HEK293 (cell line): ENCODE data around the gene PPP4C.
"Not testable (repeated sequence)": the region's sequence is repeated elsewhere in the genome, so short reads cannot be mapped to it uniquely, and the experiment has no call there.

Experiments
- CTCF ChIA-PET: fragments of 350-600 bp; formaldehyde crosslinking; extraction: SDS; loops from one replicate; lab custom pipeline; 2021; ENCODE audit warnings: antibody characterized with exemption; lab: Yijun Ruan, JAX
- POLR2A ChIA-PET: fragments of 300-600 bp; formaldehyde crosslinking; extraction: SDS; loops from one replicate; lab custom pipeline; 2020; ENCODE audit warnings: antibody characterized with exemption, inconsistent platforms; lab: Yijun Ruan, JAX
- H3K27ac ChIP-seq: fragments of 200-500 bp; sonication (Bioruptor generic); 2 replicates; pipeline ENCODE4 v1.5.1; 2014; ENCODE audit warnings: low read depth, low read length, control low read depth, inconsistent platforms; ENCODE audit errors: extremely low read depth
- H3K36me3 ChIP-seq, 2 experiments: fragments of 200-500 bp in 1 of 2; sonication (Bioruptor generic) in 1 of 2; 1 replicate in 1 of 2; 2 replicates in 1 of 2; pipeline ENCODE4 v1.5.1; 2014 to 2017; ENCODE audit warnings: inconsistent platforms in 2 of 2, low read length in 2 of 2; ENCODE audit not compliant: control insufficient read depth in 2 of 2, insufficient read depth in 1 of 2
- H3K4me1 ChIP-seq: fragments of 200-500 bp; sonication (Bioruptor generic); 2 replicates; pipeline ENCODE4 v1.5.1; 2014; ENCODE audit warnings: mild to moderate bottlenecking, low read length, inconsistent platforms; ENCODE audit not compliant: control insufficient read depth, insufficient read depth
- H3K4me3 ChIP-seq: 2 replicates; pipeline ENCODE4 v1.5.1; 2011; ENCODE audit warnings: low read depth, mild to moderate bottlenecking, control low read depth, low read length, moderate library complexity
- H3K9me3 ChIP-seq: fragments of 200-500 bp; sonication (Bioruptor generic); 2 replicates; pipeline ENCODE4 v1.5.1; 2014; ENCODE audit warnings: low read depth, low read length, inconsistent platforms; ENCODE audit not compliant: control insufficient read depth, insufficient read depth
- BCL11B ChIP-seq: fragments of 450-650 bp; formaldehyde crosslinking; IDR thresholded peaks from 2 replicates; pipeline ENCODE4 v1.5.1; 2016; ENCODE audit warnings: low read depth, missing biosample characterization, missing genetic modification characterization
- GLIS1 ChIP-seq: fragments of 450-650 bp; formaldehyde crosslinking; IDR thresholded peaks from 2 replicates; pipeline ENCODE4 v1.5.1; 2016; ENCODE audit warnings: missing biosample characterization, missing genetic modification characterization
- KLF1 ChIP-seq: fragments of 450-650 bp; formaldehyde crosslinking; IDR thresholded peaks from 2 replicates; pipeline ENCODE4 v1.5.1; 2016; ENCODE audit warnings: missing biosample characterization, missing genetic modification characterization
- PRDM10 ChIP-seq: fragments of 450-650 bp; formaldehyde crosslinking; IDR thresholded peaks from 2 replicates; pipeline ENCODE4 v1.5.1; 2016; ENCODE audit warnings: missing biosample characterization, missing genetic modification characterization
- ZNF121 ChIP-seq: fragments of 450-650 bp; formaldehyde crosslinking; IDR thresholded peaks from 2 replicates; pipeline ENCODE4 v1.5.1; 2016; ENCODE audit warnings: missing biosample characterization, missing genetic modification characterization
- ZNF132 ChIP-seq: fragments of 450-650 bp; formaldehyde crosslinking; IDR thresholded peaks from 2 replicates; pipeline ENCODE4 v1.5.1; 2017; ENCODE audit warnings: missing biosample characterization, missing genetic modification characterization, borderline replicate concordance
- ZNF2 ChIP-seq: fragments of 450-650 bp; formaldehyde crosslinking; IDR thresholded peaks from 2 replicates; pipeline ENCODE4 v1.5.1; 2016; ENCODE audit warnings: missing biosample characterization, missing genetic modification characterization
- ZNF280C ChIP-seq: fragments of 450-650 bp; formaldehyde crosslinking; IDR thresholded peaks from 2 replicates; pipeline ENCODE4 v1.5.1; 2016; ENCODE audit warnings: missing biosample characterization, missing genetic modification characterization
- ZNF280D ChIP-seq: fragments of 450-650 bp; formaldehyde crosslinking; IDR thresholded peaks from 2 replicates; pipeline ENCODE4 v1.5.1; 2016; ENCODE audit warnings: missing biosample characterization, missing genetic modification characterization
- ZNF366 ChIP-seq: fragments of 450-650 bp; formaldehyde crosslinking; conservative IDR thresholded peaks from 2 replicates; pipeline ENCODE4 v1.5.1; 2016; ENCODE audit warnings: missing biosample characterization, missing genetic modification characterization
- ZNF555 ChIP-seq: fragments of 450-650 bp; formaldehyde crosslinking; conservative IDR thresholded peaks from 2 replicates; pipeline ENCODE4 v1.5.1; 2017; ENCODE audit warnings: missing biosample characterization, mild to moderate bottlenecking, missing genetic modification characterization, inconsistent platforms
- ZNF610 ChIP-seq: fragments of 450-650 bp; formaldehyde crosslinking; IDR thresholded peaks from 2 replicates; pipeline ENCODE4 v1.5.1; 2016; ENCODE audit warnings: missing biosample characterization, missing genetic modification characterization, borderline replicate concordance
- ZNF660 ChIP-seq: fragments of 450-650 bp; IDR thresholded peaks from 2 replicates; pipeline ENCODE4 v1.5.1; 2018; ENCODE audit warnings: missing biosample characterization, mild to moderate bottlenecking, missing genetic modification characterization
- ZNF707 ChIP-seq: fragments of 450-650 bp; formaldehyde crosslinking; IDR thresholded peaks from 2 replicates; pipeline ENCODE4 v1.5.1; 2016; ENCODE audit warnings: missing biosample characterization, missing genetic modification characterization
- ZNF785 ChIP-seq: fragments of 450-650 bp; formaldehyde crosslinking; IDR thresholded peaks from 2 replicates; pipeline ENCODE4 v1.5.1; 2016; ENCODE audit warnings: missing biosample characterization, missing genetic modification characterization

The PPP4C gene

GRCh38 chr16:30114833-30115232, 39.0 kb downstream of the PPP4C start:
- peak; percentile 74; the same call in 1 of the 2 replicates for TF ChIP-seq ZNF121
- ChIA-PET CTCF (interaction anchor here (0.6 to 6.1 kb wide), 2 partner anchors 22 to 40 kb away, joined by 4 to 38 read pairs; partner anchors contain the start of gene TBX6), POLR2A (interaction anchor here (0.6 to 0.9 kb wide), 2 partner anchors 263 to 301 kb away, joined by 5 to 7 read pairs; no protein-coding TSS in a partner anchor)
- peaks cover 6 to 86% of the 10 kb centered on the region in 2 experiments; a peak in 2 of 3 replicates for H3K36me3 ChIP-seq
- H3K9me3 ChIP-seq, H3K27ac ChIP-seq, H3K4me1 ChIP-seq, H3K4me3 ChIP-seq: not testable (repeated sequence)

GRCh38 chr16:30115238-30115637, 39.4 kb downstream of the PPP4C start:
- H3K4me1 ChIP-seq, result no peaks in the 10 kb centered on the region
- CTCF ChIA-PET, result interaction anchor here (0.6 to 6.1 kb wide), 2 partner anchors 23 to 40 kb away, joined by 4 to 38 read pairs; partner anchors contain the start of gene TBX6
- no peaks in the 10 kb centered on the region for H3K9me3 ChIP-seq
- peaks cover 9 to 89% of the 10 kb centered on the region in 2 experiments; a peak in 2 of 3 replicates for H3K36me3 ChIP-seq
- no peak overlapping the region for H3K27ac ChIP-seq
- no peak for TF ChIP-seq ZNF707 (tag by site-specific recombination)
- TF ChIP-seq ZNF366 (tag by site-specific recombination), result 0 out of 2 replicates have a peak, but pooled peaks have one; percentile 34
- TF ChIP-seq KLF1 (tag by site-specific recombination), result peak; percentile 82
- TF ChIP-seq, all 188 proteins: peak for 2
- no peak overlapping the region for H3K4me3 ChIP-seq
- POLR2A ChIA-PET, result interaction anchor here (0.5 to 0.9 kb wide), 3 partner anchors 301 to 735 kb away, joined by 3 to 8 read pairs (median 7); no protein-coding TSS in a partner anchor

- Histone ChIP-seq H3K27ac (no peak overlapping the region), H3K36me3 (peaks cover 9 to 87% of the 10 kb centered on the region in 2 experiments; a peak in 2 of 3 replicates)
- POLR2A ChIA-PET, result interaction anchor here (1.0 kb wide), 1 partner anchor 301 kb away, joined by 3 read pairs; no protein-coding TSS in a partner anchor
- TF ChIP-seq ZNF660 (tag by site-specific recombination) (no peak), BCL11B (tag by site-specific recombination) (peak; percentile 46; the same call in 1 of the 2 replicates), PRDM10 (tag by site-specific recombination) (0 out of 2 replicates have a peak, but pooled peaks have one; percentile 12)
- TF ChIP-seq, all 188 proteins: peak for 2
- CTCF ChIA-PET, result no interaction called here
- Histone ChIP-seq H3K4me1 (no peaks in the 10 kb centered on the region), H3K4me3 (no peak overlapping the region), H3K9me3 (no peaks in the 10 kb centered on the region)
These were observed 40.8 kb downstream of the PPP4C start for GRCh38 chr16:30116291-30117207.

GRCh38 chr16:30117768-30118167, 42.0 kb downstream of the PPP4C start:
- Histone ChIP-seq H3K4me1 (no peaks in the 10 kb centered on the region), H3K27ac (no peak overlapping the region), H3K36me3 (peaks cover 9 to 82% of the 10 kb centered on the region in 2 experiments; a peak in 2 of 3 replicates), H3K4me3 (no peak overlapping the region), H3K9me3 (no peaks in the 10 kb centered on the region)
- ChIA-PET POLR2A (interaction anchor here (0.6 to 1.0 kb wide), 3 partner anchors 53 to 300 kb away, joined by 3 read pairs; partner anchors contain the start of gene ALDOA), CTCF (interaction anchor here (0.5 kb wide), 1 partner anchor 44 kb away, joined by 3 read pairs; no protein-coding TSS in a partner anchor)
- TF ChIP-seq ZNF2, result no peak
- TF ChIP-seq ZNF785 (tag by site-specific recombination), result no peak
- TF ChIP-seq ZNF280C (tag by site-specific recombination), result no peak
- no peak for TF ChIP-seq ZNF610 (tag by site-specific recombination)
- no peak for TF ChIP-seq GLIS1 (tag by site-specific recombination)
- no peak for TF ChIP-seq ZNF132
- TF ChIP-seq ZNF555 (tag by site-specific recombination), result no peak
- TF ChIP-seq ZNF280D (tag by site-specific recombination), result no peak
